ACC112 (cell line): Measurements from ENCODE around the gene CTXND1.

Source experiments
- H2AFZ ChIP-seq: fragments of 200-600 bp; sonication (generic); one replicate; pipeline ENCODE4 v1.6.0; 2017; ENCODE audit warnings: antibody characterized with exemption, low read length; ENCODE audit not compliant: unreplicated experiment
- H3K27ac ChIP-seq: fragments of 200-600 bp; sonication (generic); 2 replicates; pipeline ENCODE4 v1.5.1; 2014; ENCODE audit warnings: low read depth, mild to moderate bottlenecking, antibody characterized with exemption, low read length, moderate library complexity
- H3K27me3 ChIP-seq: fragments of 200-600 bp; sonication (generic); 2 replicates; pipeline ENCODE4 v1.6.1; 2014; ENCODE audit warnings: mild to moderate bottlenecking, antibody characterized with exemption, low read length, moderate library complexity, mixed read lengths; ENCODE audit not compliant: insufficient read depth
- H3K36me3 ChIP-seq: fragments of 200-600 bp; sonication (generic); 2 replicates; pipeline ENCODE4 v1.6.1; 2016; ENCODE audit warnings: mild to moderate bottlenecking, antibody characterized with exemption, low read length, moderate library complexity, mixed read lengths; ENCODE audit not compliant: insufficient read depth
- H3K4me1 ChIP-seq: fragments of 200-600 bp; sonication (generic); one replicate; pipeline ENCODE4 v1.6.1; 2016; ENCODE audit warnings: low read length, mixed read lengths; ENCODE audit not compliant: insufficient read depth, unreplicated experiment, control insufficient read depth
- H3K4me3 ChIP-seq: fragments of 200-600 bp; sonication (generic); 2 replicates; pipeline ENCODE4 v1.5.1; 2014; ENCODE audit warnings: mild to moderate bottlenecking, low read depth, low read length
- H3K79me2 ChIP-seq: fragments of 200-600 bp; sonication (generic); one replicate; pipeline ENCODE4 v1.6.0; 2016; ENCODE audit warnings: low read length; ENCODE audit not compliant: control insufficient read depth, unreplicated experiment, insufficient read depth

CTXND1 gene

GRCh38 chr15:80210611-80211573 is 41.1 kb downstream of the CTXND1 start:
- Histone ChIP-seq H3K27me3 (peaks cover 80% of the 10 kb centered on the region), H3K36me3 (no peaks in the 10 kb centered on the region), H2AFZ (no peak overlapping the region), H3K27ac (no peak overlapping the region), H3K4me3 (no peak overlapping the region), H3K79me2 (no peaks in the 10 kb centered on the region), H3K4me1 (no peaks in the 10 kb centered on the region)

- Histone ChIP-seq H3K79me2 (no peaks in the 10 kb centered on the region), H3K27me3 (peaks cover 77% of the 10 kb centered on the region), H3K27ac (no peak overlapping the region), H3K4me3 (no peak overlapping the region), H3K4me1 (no peaks in the 10 kb centered on the region), H3K36me3 (no peaks in the 10 kb centered on the region), H2AFZ (no peak overlapping the region)
Measured at GRCh38 chr15:80208758-80209734, 43.0 kb downstream of the CTXND1 start.

GRCh38 chr15:80207887-80208286 is 44.1 kb downstream of the CTXND1 start:
- H3K79me2 ChIP-seq: no peaks in the 10 kb centered on the region
- no peaks in the 10 kb centered on the region for H3K4me1 ChIP-seq
- H3K4me3 ChIP-seq: no peak overlapping the region
- no peak overlapping the region for H2AFZ ChIP-seq
- H3K27ac ChIP-seq: no peak overlapping the region
- H3K27me3 ChIP-seq: peaks cover 74% of the 10 kb centered on the region
- H3K36me3 ChIP-seq: no peaks in the 10 kb centered on the region

GRCh38 chr15:80204231-80204630 is 47.8 kb downstream of the CTXND1 start:
- Histone ChIP-seq H3K27me3 (peaks cover 72% of the 10 kb centered on the region), H3K79me2 (no peaks in the 10 kb centered on the region), H3K27ac (no peak overlapping the region), H3K36me3 (no peaks in the 10 kb centered on the region), H3K4me1 (no peaks in the 10 kb centered on the region), H2AFZ (no peak overlapping the region), H3K4me3 (no peak overlapping the region)

GRCh38 chr15:80203361-80203885 is 48.6 kb downstream of the CTXND1 start:
- H3K79me2 ChIP-seq: no peaks in the 10 kb centered on the region
- H3K27ac ChIP-seq: no peak overlapping the region
- no peaks in the 10 kb centered on the region for H3K4me1 ChIP-seq
- peaks cover 72% of the 10 kb centered on the region for H3K27me3 ChIP-seq
- H3K36me3 ChIP-seq: no peaks in the 10 kb centered on the region
- no peak overlapping the region for H3K4me3 ChIP-seq
- no peak overlapping the region for H2AFZ ChIP-seq

GRCh38 chr15:80202641-80203360 is 49.2 kb downstream of the CTXND1 start:
- H3K36me3 ChIP-seq: no peaks in the 10 kb centered on the region
- H3K4me3 ChIP-seq: no peak overlapping the region
- no peaks in the 10 kb centered on the region for H3K79me2 ChIP-seq
- no peak overlapping the region for H2AFZ ChIP-seq
- H3K27me3 ChIP-seq: peaks cover 73% of the 10 kb centered on the region
- no peaks in the 10 kb centered on the region for H3K4me1 ChIP-seq
- no peak overlapping the region for H3K27ac ChIP-seq

GRCh38 chr15:80202016-80202315 is 50.0 kb downstream of the CTXND1 start:
- Histone ChIP-seq H3K79me2 (no peaks in the 10 kb centered on the region), H3K27me3 (peaks cover 70% of the 10 kb centered on the region), H3K36me3 (no peaks in the 10 kb centered on the region), H3K27ac (no peak overlapping the region), H2AFZ (no peak overlapping the region), H3K4me1 (no peaks in the 10 kb centered on the region), H3K4me3 (no peak overlapping the region)

GRCh38 chr15:80201256-80202015 is 50.6 kb downstream of the CTXND1 start:
- Histone ChIP-seq H3K79me2 (no peaks in the 10 kb centered on the region), H3K36me3 (no peaks in the 10 kb centered on the region), H3K4me1 (no peaks in the 10 kb centered on the region), H3K27me3 (peaks cover 64% of the 10 kb centered on the region), H3K27ac (no peak overlapping the region), H3K4me3 (no peak overlapping the region), H2AFZ (no peak overlapping the region)

- H3K79me2 ChIP-seq: no peaks in the 10 kb centered on the region
- H2AFZ ChIP-seq: no peak overlapping the region
Measured at GRCh38 chr15:80199869-80200268, 52.1 kb downstream of the CTXND1 start.

More at GRCh38 chr15:80199869-80200268, 52.1 kb downstream of the CTXND1 start:
- H3K27ac ChIP-seq: no peak overlapping the region
- no peaks in the 10 kb centered on the region for H3K4me1 ChIP-seq
- H3K27me3 ChIP-seq: peaks cover 51% of the 10 kb centered on the region
- no peak overlapping the region for H3K4me3 ChIP-seq
- no peaks in the 10 kb centered on the region for H3K36me3 ChIP-seq
